Measurements from ENCODE around the gene FXYD5. TPM values are rescaled to one million over a fixed set of nuclear protein-coding genes. Genes with fewer than 3 reads are reported as not detected.

The FXYD5 gene
- total RNA-seq, 1 experiment from 2014 or later: 100 TPM

GRCh38 chr19:35202722-35203688 lies 48.5 kb downstream of the FXYD5 start:
- Histone ChIP-seq H4K20me1 (ENCODE audit: control insufficient read depth, insufficient read depth, insufficient read length) (no peaks in the 10 kb centered on the region), H2BK5ac (ENCODE audit: insufficient read length, low read length) (no peak overlapping the region), H3K23me2 (ENCODE audit: insufficient read length, low read depth, low read length, poor library complexity, severe bottlenecking) (no peaks in the 10 kb centered on the region), H3K79me1 (ENCODE audit: insufficient read depth, low read depth, low read length, poor library complexity, severe bottlenecking) (no peaks in the 10 kb centered on the region), H2BK12ac (ENCODE audit: insufficient read length, low read depth, low read length) (no peak overlapping the region), H3K4me2 (ENCODE audit: insufficient read depth, insufficient read length, low read length) (peak overlapping the region; percentile 40), H2BK15ac (ENCODE audit: low read depth, low read length) (no peak overlapping the region), H3K14ac (ENCODE audit: insufficient read depth, low read length) (no peak overlapping the region), H4K91ac (ENCODE audit: insufficient read length, low read depth, low read length) (no peak overlapping the region), H2AK5ac (ENCODE audit: insufficient read length, low read length) (no peak overlapping the region), H3K23ac (ENCODE audit: insufficient read length, low read depth, low read length) (no peak overlapping the region), H2BK120ac (ENCODE audit: low read depth, low read length, poor library complexity, severe bottlenecking) (no peak overlapping the region), H3K27ac (ENCODE audit: insufficient read length, low read depth, low read length) (peak overlapping the region; percentile 93), H3K79me2 (ENCODE audit: insufficient read depth, low read length) (no peaks in the 10 kb centered on the region), H2AFZ (ENCODE audit: low read length) (no peak overlapping the region), H3K4ac (ENCODE audit: low read depth, low read length) (no peak overlapping the region; the same call in 1 of the 2 replicates), H4K5ac (ENCODE audit: insufficient read length, low read depth, low read length) (no peak overlapping the region), H2BK20ac (ENCODE audit: low read depth, low read length, poor library complexity, severe bottlenecking) (no peak overlapping the region), H3K27me3 (ENCODE audit: insufficient read depth, low read length) (no peaks in the 10 kb centered on the region), H3K18ac (ENCODE audit: insufficient read length, low read depth, low read length) (peak overlapping the region; percentile 83), H4K8ac (replicated peaks; ENCODE audit: insufficient read length, low read depth, low read length) (no peak overlapping the region), H3K9me3 (ENCODE audit: control insufficient read depth, low read depth, low read length) (no peaks in the 10 kb centered on the region), H3K9ac (ENCODE audit: extremely low read depth, insufficient read length, low read length) (no peak overlapping the region), H3K4me1 (ENCODE audit: insufficient read depth, low read length) (peaks cover 21% of the 10 kb centered on the region), H3K56ac (ENCODE audit: insufficient read length, low read depth, low read length) (no peak overlapping the region), H3T11ph (ENCODE audit: low read length) (peak overlapping the region; percentile 75)
- no CpG with 5 or more reads among the region's 4 CpGs for WGBS (ENCODE audit: extremely low coverage, insufficient read length, low lambda C conversion rate)
- TF ChIP-seq CTCF (conservative IDR thresholded peaks at IDR 0.05): no peak
- no peaks in the 10 kb centered on the region; a peak in 1 of 7 replicates for H3K36me3 Mint-ChIP-seq (ENCODE audit: insufficient read depth in 1 of 3, low read depth in 3 of 3)
- H3K27me3 Mint-ChIP-seq (ENCODE audit: low read depth): no peaks in the 10 kb centered on the region; the same call in 1 of the 2 replicates
- H3K4me3 Mint-ChIP-seq: peak overlapping the region; percentile 18 to 45; a peak in 3 of 5 replicates
- peak overlapping the region; percentile 97 to 100 (median 99) for H3K27ac Mint-ChIP-seq
- peaks cover 62 to 69% of the 10 kb centered on the region in 2 experiments for H3K4me1 Mint-ChIP-seq
- peak; percentile 89 for DNase-seq
- H3K9me3 Mint-ChIP-seq: no peaks in the 10 kb centered on the region; a peak in 2 of 5 replicates
